ENCODE data around the gene ADGRG7.
A peak's percentile ranks its signal among the peaks of the same experiment; 100 is the strongest.

ADGRG7 gene

DNA sequence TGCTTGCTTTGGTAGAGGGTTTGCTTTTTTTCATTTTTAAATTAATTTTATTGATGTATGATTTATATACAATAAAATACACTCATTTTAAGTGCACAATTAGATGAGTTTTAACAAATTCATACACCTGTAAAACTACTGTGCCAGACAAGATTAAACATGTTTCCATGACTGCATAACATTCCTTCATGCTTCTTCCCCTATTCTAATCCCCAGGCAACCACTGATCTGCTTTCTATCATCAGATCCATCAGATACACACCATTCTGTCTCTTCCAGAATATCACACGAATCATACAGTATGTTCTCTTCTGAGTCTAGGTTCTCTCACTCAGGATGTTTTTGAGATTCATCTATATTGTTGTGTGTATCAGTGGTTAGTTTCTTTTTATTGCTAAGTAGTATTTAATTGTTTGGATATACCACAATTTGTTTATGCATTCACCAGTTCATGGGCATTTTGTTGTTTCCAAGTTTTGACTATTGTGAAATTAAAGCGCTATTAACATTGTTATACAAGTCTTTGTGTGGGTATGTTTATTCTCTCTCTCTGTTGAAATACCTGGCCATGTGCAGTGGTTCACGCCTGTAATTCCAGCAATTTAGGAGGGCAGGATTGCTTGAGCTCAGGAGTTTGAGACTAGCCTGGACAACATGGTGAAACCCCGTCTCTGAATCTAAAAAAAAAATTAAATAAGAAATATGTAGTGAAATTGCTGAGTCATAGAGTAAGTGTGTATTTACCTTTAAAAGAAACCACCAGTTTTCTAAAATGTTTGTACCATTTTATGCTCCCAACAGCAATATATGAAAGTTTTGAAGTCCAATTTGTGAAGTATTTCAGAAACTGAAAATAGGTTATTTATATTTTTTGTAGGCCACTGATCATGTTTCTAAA, 92.9 kb downstream of the ADGRG7 start:
- DNase-seq, result no peak

DNA sequence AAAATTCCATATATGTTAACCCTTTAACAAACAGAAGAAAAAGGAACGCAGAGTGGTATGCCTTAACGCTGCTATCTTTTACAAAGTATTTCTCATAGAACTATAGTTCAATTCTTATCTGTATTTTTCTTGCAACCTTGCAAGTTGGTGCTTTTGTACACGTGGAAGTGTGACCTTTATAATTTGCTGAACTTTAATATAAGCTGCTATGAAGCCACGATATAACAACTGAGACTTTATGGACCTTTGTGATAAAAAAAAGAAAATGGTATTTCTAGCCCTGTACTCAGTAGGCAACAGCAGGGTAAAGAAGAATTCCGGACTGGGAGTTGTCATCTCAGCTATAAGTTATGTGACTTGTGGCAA, 93.6 kb downstream of the ADGRG7 start:
- no peak for DNase-seq

DNA sequence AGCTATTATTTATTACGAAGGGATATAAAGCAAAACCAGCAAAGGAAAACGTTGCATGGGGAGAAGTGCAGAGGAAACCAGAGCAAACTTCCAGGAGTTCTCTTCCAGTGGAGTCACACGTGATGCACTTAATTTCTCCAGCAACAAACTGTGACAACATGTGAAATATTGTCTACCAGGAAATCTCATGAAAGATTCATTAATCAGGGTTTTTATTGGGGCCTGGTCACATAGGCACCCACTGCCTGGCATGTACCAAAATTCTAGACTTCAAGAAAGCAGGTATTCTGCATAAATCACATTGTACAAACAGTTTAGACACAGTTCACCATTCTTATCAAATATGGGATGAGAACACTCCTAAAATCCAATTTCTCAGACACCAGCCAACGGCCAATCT, 94.5 kb downstream of the ADGRG7 start:
- DNase-seq, result no peak

DNA sequence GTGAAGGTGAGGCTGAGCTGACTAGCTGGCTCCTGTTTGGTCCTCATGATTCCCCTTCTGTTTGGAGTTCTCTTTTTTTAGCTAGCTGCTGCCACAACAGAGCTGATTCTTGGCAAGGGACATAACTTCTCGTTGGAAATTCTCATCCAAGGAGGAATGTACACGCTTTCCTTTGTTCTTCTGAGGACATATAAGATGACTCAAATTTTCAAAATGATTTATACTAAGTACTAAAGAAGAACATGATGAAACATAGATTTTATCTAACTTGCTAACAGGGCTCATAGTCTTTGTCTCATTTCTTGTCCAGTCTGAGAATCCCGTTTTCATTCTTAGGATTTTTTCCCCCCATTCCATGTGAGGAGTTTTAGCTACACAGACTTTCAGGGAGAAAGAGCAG, 97.0 kb downstream of the ADGRG7 start:
- no peak for DNase-seq

DNA sequence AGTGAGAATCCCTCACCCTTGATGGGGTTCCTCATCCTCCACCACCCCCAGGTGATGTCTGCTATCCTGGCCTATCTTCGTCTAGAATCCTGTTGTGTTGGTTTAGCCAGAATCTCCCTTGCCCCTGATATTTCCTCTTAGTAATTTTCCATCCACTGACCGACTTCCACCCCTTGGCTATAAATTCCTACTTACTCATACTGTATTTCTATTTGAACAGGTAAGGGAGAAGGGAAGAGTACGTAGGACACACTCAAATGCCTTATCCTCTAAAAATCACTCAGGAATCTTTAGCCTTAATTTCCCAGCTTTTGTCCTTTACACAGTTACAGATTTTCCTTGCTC, 99.2 kb downstream of the ADGRG7 start:
- no peak for DNase-seq

DNA sequence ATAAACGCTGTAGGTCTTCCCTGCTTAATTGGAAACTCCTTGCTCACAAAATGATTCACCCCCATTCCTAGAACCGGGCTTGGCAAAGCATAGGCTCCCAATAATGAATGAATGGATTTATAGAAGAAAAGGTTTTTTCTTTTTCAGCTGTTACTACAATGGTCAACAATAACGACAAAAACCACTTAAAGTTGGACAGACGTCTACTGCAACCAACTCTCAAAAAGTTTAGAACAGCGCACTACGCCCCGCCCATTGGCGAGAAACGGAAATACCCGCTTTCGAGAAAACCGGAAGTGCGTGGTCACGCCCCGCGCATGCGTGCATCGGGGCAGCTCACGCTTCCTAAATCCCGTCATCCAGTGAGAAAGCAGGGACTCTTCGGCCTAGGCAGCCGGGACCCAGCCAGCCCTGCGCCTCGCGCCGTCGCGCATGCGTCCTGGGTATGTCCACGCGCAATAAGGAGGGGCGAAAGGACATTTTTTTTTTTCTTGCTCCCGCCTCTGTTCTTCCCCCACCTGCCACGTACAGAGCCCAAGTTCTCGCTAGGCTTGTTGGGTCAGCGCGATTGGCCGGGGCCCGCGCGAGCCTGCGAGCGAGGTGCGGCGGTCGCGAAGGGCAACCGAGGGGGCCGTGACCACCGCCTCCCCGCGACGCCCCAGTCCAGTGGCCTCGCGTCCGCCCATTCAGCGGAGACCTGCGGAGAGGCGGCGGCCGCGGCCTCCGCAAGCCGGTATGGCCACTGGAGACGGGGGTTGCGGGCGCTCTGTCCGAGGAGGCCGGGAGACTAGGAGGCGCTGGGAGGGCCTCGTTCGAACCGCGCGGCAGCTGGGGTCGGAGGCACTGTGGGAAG, 99.8 kb downstream of the ADGRG7 start, which contains the start of gene TFG:
Gene TFG, plus strand, starts transcription at position 506 of the 853 bp plus-strand sequence. CDS start 4,192 bp downstream, outside the sequence.
- DNase-seq, result peak; percentile 97

DNA sequence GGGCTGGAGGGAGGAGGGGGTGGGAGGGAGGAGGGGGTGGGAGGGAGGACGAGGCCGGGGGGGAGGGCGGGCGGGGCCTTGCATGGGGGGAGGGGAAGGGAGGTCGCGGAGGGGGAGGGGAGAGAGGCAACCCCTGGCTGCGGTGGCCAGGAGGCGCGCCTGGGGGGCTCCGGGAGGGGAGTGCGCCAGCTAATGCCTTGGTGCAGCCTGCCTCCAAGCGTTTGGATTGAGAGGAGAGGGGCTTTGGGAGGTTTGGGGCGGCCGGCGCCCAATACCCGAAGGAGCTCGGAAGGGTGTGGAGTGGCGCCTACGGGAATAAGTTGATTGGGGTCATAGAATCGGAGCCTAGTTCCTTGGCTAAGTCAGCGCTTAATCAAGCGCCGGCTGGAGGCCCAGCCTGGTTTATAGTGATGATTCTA, 100.5 kb downstream of the ADGRG7 start:
- DNase-seq, result no peak

DNA sequence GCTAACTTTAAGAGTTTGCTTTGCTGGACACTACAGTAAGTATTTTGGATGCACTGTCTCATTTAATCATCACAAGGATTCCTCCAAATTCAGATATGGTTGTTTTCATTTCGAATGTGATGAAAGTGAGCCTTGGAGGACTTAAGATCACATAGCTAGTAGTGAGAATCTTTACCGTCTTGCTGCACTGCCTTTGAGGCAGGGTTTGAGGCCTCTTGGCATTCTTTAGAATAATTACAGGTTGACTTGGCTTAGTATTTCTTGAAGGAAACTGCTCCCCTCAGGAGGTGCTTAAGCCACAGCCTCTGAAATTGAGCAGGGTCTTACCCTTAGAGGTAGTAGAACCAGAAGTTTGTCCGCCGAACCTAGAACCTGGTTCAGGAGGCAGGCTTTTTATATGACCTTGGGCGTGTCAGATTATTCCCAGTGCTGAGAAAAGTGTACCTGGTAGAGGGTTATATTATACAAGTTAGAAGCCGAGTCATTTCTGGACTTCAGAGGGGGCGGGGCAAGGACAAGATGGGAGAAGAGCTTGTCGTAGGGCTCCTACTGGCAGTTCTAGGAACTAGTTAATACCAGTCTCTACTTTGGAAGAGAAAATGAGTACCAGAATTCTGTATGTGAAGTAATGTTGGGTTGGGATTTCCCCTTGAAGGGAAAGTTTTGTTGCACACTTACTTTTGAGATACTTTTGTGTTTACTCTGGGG, 101.0 kb downstream of the ADGRG7 start:
- no peak for DNase-seq

DNA sequence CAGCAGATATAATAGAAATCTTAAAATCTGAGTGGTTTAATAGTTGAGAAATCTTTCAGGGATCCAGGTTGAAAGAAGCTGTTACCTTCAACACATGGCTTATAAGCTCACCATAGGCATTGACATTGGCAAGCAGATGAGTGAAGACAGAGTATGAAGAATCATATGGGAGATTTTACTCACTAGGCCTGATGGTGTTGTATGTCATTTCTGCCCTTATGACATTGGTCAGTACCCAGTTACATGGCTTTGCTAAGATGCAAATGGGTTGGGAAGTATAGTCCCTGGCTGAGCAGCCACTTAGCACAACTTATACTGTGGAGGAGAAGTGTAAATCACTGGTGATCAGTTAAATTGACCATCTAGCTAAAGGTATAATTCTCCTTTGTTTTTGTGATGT, 105.8 kb downstream of the ADGRG7 start:
- no peak for DNase-seq

DNA sequence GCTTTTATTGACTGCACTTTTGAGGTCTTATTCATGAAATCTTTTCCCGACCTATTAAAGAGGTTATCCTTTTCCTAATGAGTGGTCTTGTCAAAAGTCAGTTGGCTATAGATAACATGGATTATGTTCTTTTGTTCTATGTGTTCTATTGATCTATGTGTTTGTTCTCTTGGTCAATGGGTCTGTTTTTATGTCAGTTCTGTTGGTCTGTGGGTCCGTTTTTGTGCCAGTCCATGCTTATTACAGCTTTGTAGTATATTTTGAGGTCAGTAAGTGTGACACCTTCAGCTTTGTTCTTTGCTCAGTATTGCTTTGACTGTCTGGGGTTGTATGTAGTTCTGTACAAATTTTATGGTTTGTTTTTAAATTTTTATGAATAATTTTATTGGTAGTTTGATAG, 107.7 kb downstream of the ADGRG7 start:
- no peak for DNase-seq

DNA sequence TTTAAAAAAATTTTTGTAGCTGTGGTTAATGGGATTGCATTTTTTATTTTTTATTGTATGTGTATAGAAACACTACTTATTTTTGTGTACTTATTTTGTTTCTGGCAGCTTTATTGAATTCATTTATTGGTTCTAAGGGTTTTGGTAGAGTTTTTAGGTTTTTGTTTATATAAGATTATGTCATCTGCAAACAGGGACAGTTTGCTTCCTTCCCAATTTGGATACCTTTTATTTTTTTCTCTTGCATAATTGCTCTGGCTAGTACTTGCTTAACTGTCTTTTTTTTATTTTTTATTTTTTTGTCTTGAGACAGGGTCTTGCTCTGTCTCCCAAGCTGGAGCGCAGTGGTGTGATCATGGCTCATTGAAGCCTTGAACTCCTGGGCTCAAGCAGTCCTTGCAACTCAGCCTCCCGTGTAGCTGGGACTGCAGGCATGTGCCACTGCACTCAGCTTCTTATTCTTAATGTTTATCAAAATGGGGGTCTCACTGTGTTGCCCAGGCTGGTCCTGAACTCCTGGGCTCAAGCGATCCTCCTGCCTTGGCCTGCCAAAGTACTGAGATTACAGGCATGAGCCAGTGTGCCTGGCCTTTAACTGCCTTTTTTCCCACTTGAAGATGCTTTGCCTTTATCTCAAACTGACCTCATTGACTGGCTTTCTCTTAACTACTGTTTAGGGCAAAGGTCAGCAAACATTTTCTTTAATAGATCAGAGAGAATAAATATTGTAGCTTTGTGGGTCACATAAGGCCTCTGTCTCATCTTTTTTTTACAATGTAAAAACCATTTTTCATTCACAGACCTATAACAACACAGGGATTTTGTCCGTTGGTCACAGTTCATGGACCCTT, 108.5 kb downstream of the ADGRG7 start:
- no peak for DNase-seq

DNA sequence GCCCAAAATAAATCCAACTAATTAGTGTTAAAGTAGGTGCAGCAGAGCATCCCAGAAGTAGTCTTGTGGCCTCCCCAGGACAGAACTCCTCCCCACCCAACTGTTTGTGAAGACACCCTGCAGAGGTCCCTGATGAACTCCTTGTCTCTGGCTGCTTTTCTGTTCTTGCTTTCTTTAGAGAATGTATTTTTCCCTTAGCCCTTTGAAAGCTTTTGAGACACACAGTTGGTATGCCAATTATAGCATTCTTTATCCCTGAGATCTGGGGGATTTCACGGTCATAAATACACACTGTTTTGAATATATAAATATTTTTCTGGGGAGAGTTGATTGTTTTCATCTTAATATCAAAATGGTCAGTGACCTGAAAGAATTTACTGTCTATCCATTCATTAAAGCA, 109.7 kb downstream of the ADGRG7 start:
- DNase-seq, result no peak

DNA sequence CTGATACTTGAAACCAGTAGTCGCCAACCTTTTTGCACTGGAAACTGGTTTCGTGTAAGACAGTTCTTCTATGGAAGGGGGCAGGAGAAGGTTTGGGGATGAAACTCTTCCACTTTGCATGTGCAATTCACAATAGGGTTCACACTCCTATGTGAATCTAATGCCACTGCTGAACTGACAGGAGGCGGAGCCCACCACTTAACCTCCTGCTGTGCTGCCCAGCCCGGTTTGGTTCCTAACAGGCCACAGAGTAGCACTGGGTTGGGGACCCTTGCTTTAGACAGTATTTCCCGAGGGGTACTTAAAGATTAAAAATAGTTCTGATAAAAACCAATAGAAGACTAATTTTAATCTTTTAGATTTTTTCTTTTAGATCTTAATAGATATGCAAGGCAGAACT, 111.0 kb downstream of the ADGRG7 start:
- DNase-seq, result no peak

DNA sequence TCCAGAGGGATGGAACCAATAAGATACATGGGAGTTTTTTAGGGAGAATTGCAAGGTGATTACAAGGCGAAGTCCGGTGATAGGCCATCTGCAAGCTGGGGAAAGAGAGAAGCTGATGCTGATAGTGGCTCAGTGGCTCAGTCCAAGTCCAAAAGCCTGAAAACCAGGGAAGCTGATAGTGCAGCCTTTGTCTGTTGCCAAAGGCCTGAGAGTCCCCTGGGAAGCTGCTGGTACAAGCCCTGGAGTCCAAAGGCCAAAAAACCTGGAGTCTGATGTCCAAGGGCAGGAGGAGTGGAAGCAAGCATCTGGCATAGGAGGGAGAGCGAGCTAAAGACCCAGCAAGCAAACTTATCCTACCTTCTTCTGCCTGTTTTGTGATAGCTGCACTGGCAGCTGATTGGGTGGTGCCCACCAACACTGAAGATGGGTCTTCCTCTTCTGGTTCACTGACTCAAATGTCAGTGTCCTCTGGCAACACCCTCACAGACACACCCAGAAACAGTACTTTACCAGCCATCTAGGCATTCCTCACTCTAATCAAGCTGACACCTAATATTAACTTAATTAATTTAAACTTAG, 116.6 kb downstream of the ADGRG7 start:
- no peak for DNase-seq

DNA sequence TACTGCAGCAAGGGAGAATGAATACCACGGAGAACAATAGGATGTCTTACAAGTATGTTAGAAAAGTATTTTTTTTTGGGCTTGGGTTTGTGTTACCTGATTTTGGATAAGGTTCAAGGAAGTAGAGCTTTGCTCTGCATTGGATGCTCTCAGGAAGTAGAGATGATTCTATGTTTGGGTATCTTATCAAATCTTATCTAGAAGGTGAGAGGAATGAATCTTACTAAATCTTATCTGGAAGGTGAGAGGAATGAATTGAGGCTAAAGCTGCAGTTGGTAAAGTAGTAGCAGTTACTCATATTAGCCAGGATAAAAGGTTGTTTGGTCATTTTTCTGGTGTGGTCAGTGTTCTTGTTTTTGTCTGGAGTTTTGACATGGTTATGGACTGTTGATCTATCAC, 117.3 kb downstream of the ADGRG7 start:
- no peak for DNase-seq

DNA sequence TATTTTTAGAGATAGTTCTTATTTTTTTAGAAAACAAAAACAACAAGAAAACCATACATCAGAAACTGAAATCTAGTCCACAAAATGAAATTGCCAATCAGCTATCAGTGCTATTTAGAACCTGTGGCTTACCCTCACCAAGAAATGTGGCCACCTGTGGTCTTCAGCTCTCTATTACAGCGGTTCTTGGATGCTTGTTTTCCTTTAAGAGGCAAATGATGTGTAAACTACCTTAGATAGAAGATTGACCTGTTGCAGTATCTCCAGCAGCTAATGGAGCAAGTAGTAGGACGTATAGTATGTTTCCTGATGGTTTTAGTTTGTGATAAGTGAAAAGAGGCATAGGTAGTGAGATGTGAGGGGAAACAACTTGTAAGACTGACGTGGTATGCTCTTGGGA, 121.1 kb downstream of the ADGRG7 start:
- no peak for DNase-seq

DNA sequence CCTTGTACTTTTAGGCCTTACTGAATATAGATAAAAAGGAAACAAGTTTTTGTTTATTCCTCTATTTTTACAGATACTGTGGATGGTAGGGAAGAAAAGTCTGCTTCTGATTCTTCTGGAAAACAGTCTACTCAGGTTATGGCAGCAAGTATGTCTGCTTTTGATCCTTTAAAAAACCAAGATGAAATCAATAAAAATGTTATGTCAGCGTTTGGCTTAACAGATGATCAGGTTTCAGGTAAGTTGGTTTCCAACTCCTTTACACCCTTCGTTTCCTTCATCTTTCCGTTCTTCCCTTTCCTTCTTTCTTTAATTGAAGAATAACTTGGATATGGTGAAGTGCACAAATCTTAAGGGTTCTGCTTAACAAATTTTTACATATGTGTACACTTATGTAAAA, 123.0 kb downstream of the ADGRG7 start:
- no peak for DNase-seq

DNA sequence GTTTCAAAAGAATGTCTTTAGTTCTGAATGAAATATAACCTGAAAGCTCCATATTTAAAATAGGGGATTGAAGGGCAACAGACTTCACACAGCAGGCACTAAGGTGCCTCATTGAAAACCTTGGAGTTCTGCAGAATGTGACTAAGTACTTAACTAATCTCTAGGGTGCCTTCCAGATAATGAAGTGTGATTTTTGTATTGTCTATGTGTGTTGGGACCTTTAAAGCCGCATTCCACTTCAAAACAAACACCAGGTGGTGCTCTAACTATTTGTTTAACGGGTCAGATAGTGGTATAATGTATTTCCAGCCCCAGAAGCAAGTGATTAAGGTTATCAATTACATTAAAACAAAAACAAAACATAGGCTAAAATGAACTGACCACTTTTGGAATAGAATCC, 127.9 kb downstream of the ADGRG7 start:
- DNase-seq, result no peak

DNA sequence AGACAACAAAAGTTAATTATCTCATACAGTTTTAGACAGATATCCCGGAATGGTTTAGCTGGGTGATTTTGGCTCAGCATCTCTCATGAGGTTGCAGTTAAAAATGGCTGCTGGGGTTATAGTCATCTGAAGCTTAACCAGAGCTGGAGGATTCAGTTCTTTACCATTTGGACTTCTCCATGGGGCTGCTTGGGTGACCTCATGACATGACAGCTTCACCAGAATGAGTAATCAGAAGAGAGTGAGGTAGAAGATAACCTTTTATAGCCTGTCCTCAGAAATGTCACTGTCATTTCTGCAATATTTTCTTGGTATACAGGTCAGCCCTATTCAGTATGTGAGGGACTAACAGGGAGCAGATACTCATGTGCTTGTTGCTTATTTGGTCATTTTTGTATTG, 130.8 kb downstream of the ADGRG7 start:
- DNase-seq, result no peak

DNA sequence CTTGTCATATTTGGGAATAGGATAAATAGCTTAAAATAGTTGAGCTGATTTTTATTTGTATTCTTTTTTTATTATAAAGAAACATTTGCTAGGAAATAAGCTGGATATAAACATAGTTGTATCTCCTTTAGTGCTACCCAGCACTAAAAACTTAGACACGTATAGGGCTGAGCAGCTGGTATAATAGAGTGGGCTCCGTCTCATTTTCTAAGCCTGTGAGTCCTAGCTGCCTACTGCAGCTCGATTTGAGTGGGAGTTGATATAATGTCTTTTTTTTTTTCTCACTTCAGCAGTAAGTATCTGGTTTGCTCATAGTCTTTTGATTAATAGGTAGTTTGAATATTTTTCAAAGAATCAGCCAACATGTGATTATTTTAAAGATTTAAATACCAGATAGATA, 134.1 kb downstream of the ADGRG7 start:
- no peak for DNase-seq

DNA sequence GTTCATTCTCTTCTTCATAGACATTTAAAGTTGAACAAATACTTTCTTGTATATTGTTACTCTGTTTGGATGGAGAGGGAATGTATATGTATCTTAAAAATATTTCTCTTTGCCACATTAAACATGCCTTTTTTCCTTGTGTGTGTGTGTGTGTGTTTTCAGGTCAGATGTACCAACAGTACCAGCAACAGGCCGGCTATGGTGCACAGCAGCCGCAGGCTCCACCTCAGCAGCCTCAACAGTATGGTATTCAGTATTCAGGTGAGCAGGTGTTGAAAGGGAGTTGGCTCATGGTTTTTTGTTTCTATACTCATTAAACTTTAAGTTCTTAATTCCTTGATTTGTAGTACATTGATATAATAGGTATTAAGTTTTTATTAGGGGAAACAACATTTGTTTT, 135.3 kb downstream of the ADGRG7 start:
- DNase-seq, result no peak
